Measurements from ENCODE around the gene SCN5A.

Gene SCN5A

DNA sequence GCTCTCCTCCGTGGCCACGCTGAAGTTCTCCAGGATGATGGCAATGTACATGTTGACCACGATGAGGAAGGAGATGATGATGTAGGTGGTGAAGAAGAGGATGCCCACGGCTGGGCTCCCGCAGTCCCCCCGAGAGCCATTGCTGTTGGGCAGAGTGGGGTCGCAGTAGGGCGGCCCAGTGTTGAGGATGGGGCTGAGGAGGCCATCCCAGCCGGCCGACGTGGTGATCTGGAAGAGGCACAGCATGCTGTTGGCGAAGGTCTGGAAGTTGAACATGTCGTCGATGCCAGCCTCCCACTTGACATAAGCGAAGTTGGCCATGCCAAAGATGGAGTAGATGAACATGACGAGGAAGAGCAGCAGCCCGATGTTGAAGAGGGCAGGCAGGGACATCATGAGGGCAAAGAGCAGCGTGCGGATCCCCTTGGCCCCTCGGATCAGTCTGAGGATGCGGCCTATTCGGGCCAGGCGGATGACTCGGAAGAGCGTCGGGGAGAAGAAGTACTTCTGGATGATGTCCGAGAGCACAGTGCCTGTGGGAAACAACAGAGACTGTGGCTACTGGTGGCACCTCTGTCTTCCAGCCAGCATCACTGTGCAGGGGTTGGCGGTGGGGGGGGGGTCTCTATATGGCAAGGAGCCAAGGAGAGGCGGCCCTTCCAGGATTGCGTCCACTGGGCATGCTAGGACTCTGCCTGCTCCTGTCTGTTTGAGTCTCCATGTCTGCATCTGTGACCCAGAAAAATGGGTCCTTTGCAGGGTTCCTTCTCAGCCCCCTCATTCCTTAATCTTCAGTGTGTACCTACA, 98.3 kb downstream of the SCN5A start:
- TF ChIP-seq, protein P1, sequence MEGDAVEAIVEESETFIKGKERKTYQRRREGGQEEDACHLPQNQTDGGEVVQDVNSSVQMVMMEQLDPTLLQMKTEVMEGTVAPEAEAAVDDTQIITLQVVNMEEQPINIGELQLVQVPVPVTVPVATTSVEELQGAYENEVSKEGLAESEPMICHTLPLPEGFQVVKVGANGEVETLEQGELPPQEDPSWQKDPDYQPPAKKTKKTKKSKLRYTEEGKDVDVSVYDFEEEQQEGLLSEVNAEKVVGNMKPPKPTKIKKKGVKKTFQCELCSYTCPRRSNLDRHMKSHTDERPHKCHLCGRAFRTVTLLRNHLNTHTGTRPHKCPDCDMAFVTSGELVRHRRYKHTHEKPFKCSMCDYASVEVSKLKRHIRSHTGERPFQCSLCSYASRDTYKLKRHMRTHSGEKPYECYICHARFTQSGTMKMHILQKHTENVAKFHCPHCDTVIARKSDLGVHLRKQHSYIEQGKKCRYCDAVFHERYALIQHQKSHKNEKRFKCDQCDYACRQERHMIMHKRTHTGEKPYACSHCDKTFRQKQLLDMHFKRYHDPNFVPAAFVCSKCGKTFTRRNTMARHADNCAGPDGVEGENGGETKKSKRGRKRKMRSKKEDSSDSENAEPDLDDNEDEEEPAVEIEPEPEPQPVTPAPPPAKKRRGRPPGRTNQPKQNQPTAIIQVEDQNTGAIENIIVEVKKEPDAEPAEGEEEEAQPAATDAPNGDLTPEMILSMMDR (IDR thresholded peaks at IDR 0.05; ENCODE audit: borderline replicate concordance, insufficient read depth, low read depth, low read length): no peak
- no peak overlapping the region for H3K4me3 ChIP-seq (ENCODE audit: low read depth, low read length)

DNA sequence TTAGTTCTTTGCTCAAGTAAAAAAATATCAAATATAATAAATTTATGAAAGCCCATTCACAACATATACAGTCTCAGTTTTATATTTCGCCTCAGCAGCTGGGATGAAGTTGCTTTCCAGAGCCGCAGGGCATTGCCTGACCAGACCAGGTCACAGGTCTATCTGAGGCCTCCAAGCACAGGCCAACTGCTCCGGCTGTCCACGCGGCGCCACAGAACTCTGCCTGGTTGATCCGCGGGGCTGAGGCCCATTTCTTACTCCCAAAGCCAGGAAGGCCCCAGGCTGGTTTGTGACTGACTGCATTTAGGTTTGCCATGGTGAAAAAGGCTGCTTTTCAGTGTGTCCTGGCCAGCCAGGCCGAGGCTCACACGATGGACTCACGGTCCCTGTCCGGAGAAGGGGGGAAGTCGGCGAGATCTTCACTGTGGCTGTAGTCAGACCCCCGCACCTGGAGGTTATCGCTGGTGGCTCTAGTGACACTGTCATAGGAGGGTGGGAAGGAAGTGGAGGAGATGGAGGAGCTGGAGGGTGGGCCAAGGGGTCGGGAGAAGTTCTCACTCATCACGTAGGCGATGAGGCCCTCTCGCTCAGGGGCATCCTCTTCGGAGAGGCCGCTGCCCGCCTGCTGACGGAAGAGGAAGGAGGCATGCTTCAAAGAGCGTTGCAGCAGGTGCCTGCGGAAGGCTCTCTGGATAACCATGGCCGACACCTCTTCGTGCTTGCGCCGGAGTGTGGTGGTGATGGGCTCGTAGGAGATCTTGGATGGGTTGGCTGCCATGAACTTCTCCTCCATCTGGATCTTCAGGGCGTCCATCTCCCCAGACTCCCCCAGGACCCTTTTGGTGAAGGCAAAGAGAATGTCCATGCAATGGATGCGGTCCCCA, 99.3 kb downstream of the SCN5A start:
- H3K4me3 ChIP-seq (ENCODE audit: low read depth, low read length): no peak overlapping the region
- TF ChIP-seq, protein P1 (IDR thresholded peaks at IDR 0.05; ENCODE audit: borderline replicate concordance, insufficient read depth, low read depth, low read length): no peak

DNA sequence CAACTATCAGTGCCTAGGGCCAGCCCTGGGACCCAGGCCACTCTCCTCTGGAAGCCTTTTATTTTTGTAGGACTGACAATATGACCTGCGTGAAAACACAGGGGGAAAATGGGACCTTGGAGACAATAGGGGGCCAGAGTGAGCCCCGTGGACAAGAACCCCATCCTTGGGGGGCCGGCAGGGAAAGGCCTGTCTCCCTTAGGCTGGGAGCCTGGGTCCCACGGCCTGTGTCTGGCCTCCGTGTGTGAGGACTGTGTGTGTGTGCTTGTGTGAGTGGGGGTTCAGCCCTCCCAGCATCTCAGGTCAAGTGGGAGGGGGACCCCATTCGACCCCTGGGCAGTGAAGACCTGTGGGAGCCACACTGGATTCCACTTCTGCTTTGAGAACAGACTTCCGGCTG, 100.0 kb downstream of the SCN5A start:
- TF ChIP-seq, protein P1 (IDR thresholded peaks at IDR 0.05; ENCODE audit: borderline replicate concordance, insufficient read depth, low read depth, low read length): no peak

DNA sequence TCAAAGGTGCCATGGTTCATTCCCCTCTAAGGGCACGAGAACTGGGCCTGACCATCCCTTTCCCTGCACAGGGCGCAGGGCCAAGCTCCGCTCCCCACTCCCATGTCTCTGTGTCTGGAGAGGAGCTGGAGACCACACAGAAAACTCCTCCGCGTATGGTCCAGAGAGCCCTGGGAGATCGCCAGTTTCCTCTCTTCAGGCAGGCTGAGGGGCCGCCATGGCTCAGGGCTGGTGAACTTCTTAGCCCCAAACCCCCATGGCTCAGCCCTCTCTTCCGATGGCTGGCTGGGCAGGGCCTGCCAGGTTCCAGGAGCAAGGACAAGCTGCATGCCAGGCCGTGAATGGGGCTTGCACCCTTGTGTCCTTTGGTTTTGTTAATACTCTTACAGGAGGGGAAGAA, 100.4 kb downstream of the SCN5A start:
- no peak overlapping the region for H3K4me3 ChIP-seq (ENCODE audit: low read depth, low read length)
- TF ChIP-seq, protein P1 (IDR thresholded peaks at IDR 0.05; ENCODE audit: borderline replicate concordance, insufficient read depth, low read depth, low read length): no peak

More for the DNA sequence above, 100.0 kb downstream of the SCN5A start:
- H3K4me3 ChIP-seq (ENCODE audit: low read depth, low read length): no peak overlapping the region

DNA sequence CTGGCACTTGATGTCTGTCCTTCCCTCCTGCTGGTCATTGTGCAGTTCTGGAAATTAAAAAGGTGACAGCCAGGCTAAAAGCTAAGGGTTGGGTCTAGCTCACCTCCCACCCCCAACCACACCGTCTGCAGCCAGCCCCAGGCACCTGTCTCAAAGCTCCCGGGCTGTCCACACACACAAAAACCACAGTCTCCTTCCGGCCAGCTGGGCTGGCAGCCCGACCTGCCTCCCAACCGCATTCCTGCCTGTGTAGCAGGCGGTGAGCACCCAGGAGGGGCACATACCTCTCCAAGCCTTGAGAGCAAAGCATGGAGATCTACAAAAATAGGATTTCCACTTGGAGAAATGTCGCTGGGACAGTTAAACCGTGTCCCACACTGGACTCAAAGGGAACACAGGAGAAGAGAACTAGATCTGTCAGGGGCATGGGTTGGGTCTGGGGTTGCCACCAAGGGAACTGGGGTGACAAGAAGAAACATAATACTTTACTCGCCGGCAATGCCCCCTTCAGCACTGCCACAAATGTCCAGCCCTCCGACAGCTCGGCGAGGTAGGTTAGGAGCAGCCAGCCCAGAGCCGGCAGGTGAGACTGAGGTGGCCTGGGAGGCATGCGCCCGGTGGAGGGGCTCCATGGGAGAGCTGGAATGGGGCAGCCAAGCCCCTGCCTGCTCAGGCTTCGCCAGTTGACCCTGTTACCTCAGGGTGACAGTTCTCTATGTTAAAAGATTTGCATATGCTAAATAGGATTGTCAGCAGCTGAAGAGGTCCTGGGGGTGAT, 101.1 kb downstream of the SCN5A start:
- TF ChIP-seq, protein P1 (IDR thresholded peaks at IDR 0.05; ENCODE audit: borderline replicate concordance, insufficient read depth, low read depth, low read length): no peak
- no peak overlapping the region for H3K4me3 ChIP-seq (ENCODE audit: low read depth, low read length)

DNA sequence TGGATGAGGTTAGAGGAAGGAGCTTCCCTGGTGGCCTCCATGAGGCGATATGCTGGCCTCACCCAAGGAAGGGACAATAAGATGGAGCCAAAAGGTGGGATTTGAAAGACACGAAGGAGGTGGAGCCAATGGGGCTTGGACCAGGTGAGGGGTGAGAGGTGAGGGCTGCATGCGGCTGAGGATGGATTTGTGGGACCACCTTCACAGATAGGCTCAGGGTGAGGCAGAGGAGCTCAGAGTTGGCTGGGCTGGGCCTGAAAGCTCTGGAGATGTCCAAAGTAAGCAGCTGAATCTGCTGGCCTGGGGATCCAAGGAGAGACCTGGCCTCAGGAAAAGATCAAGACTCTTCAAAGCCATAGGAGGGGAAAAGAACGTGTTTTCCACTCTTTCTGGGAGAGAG, 103.5 kb downstream of the SCN5A start:
- H3K4me3 ChIP-seq (ENCODE audit: low read depth, low read length): no peak overlapping the region
- TF ChIP-seq, protein P1 (IDR thresholded peaks at IDR 0.05; ENCODE audit: borderline replicate concordance, insufficient read depth, low read depth, low read length): no peak

All from GM12875 (cell line).